Hepatocyte (in vitro differentiated cells): ENCODE data around the gene ASTN2. TPM values are rescaled to one million over a fixed set of nuclear protein-coding genes. Genes with fewer than 3 reads are reported as not detected.

Experiments used
- DNase-seq: peaks from one replicate; pipeline ENCODE4 v3.0.0-alpha.2; 2016; ENCODE audit warnings: low spot score
- H2AFZ ChIP-seq: fragments of 200-600 bp; sonication (generic); 2 replicates; pipeline ENCODE4 v1.6.0; 2016; ENCODE audit warnings: antibody characterized with exemption, mild to moderate bottlenecking
- H3K27ac ChIP-seq: fragments of 200-600 bp; sonication (generic); 2 replicates; pipeline ENCODE4 v1.5.1; 2016; ENCODE audit warnings: mild to moderate bottlenecking
- H3K27me3 ChIP-seq: fragments of 200-600 bp; sonication (generic); 2 replicates; pipeline ENCODE4 v1.6.1; 2016
- H3K36me3 ChIP-seq: fragments of 200-600 bp; sonication (generic); replicated peaks from 2 replicates; pipeline ENCODE4 v1.5.1; 2016; ENCODE audit warnings: low read depth; ENCODE audit not compliant: insufficient read depth
- H3K4me1 ChIP-seq: fragments of 200-600 bp; sonication (generic); 2 replicates; pipeline ENCODE4 v1.5.1; 2016; ENCODE audit warnings: mild to moderate bottlenecking, moderate library complexity; ENCODE audit not compliant: insufficient read depth
- H3K4me2 ChIP-seq: fragments of 200-600 bp; sonication (generic); 2 replicates; pipeline ENCODE4 v1.6.0; 2016
- H3K4me3 ChIP-seq: fragments of 200-600 bp; sonication (generic); 2 replicates; pipeline ENCODE4 v1.5.1; 2016; ENCODE audit warnings: mild to moderate bottlenecking
- H3K79me2 ChIP-seq: fragments of 200-600 bp; sonication (generic); 2 replicates; pipeline ENCODE4 v1.6.0; 2017; ENCODE audit warnings: mild to moderate bottlenecking
- H3K9me2 ChIP-seq: fragments of 200-600 bp; sonication (generic); replicated peaks from 2 replicates; pipeline ENCODE4 v1.6.0; 2017; ENCODE audit warnings: mild to moderate bottlenecking; ENCODE audit not compliant: insufficient read depth
- H3K9me3 ChIP-seq: fragments of 200-600 bp; sonication (generic); 2 replicates; pipeline ENCODE4 v1.5.1; 2016; ENCODE audit warnings: low read depth, mild to moderate bottlenecking
- H4K20me1 ChIP-seq: fragments of 200-600 bp; sonication (generic); 2 replicates; pipeline ENCODE4 v1.6.0; 2016; ENCODE audit warnings: mild to moderate bottlenecking; ENCODE audit not compliant: insufficient read depth, poor library complexity, severe bottlenecking
- CTCF ChIP-seq: fragments of 200-600 bp; sonication (generic); IDR thresholded peaks from 2 replicates; pipeline ENCODE4 v1.5.1; 2016; ENCODE audit warnings: antibody characterized with exemption, mild to moderate bottlenecking; ENCODE audit not compliant: poor library complexity
- EZH2 ChIP-seq: fragments of 200-600 bp; sonication (generic); IDR thresholded peaks from 2 replicates; pipeline ENCODE4 v1.6.1; 2016; ENCODE audit warnings: antibody characterized with exemption, mild to moderate bottlenecking, borderline replicate concordance
- EZH2phosphoT487 ChIP-seq: fragments of 200-600 bp; sonication (generic); IDR thresholded peaks from one replicate; pipeline ENCODE4 v1.6.1; 2018; ENCODE audit warnings: antibody characterized with exemption, mild to moderate bottlenecking, low read depth, moderate library complexity; ENCODE audit not compliant: unreplicated experiment, severe bottlenecking
- WGBS: methylation state at CpG from one replicate; pipeline ENCODE4 v1.1.6; 2016; ENCODE audit warnings: low lambda C conversion rate; ENCODE audit errors: missing lambda C conversion rate; 5-methylcytosine and 5-hydroxymethylcytosine counted together
- polyA plus RNA-seq: library from polyadenylated mRNA; unstranded; fragments of >200 nt; fragmentation: Nextera tagmentation; extraction: Ambion mirVana; gene quantifications from 2 replicates; pipeline ENCODE4 v1.2.1, GENCODE V29; 2016
- total RNA-seq: library from RNA; depleted of rRNA; stranded (reverse); fragments of >200 nt; gene quantifications from 2 replicates; pipeline ENCODE4 v1.2.3, GENCODE V29; 2014

Gene ASTN2
- total and polyA plus RNA-seq, 2 experiments from 2014 or later, result 6.4 to 8.4 TPM

- Histone ChIP-seq H3K4me3 (no peak overlapping the region), H3K79me2 (no peaks in the 10 kb centered on the region), H3K27me3 (peaks cover 76% of the 10 kb centered on the region), H4K20me1 (no peaks in the 10 kb centered on the region), H3K4me1 (no peaks in the 10 kb centered on the region), H3K9me2 (no peaks in the 10 kb centered on the region), H3K36me3 (no peaks in the 10 kb centered on the region), H3K9me3 (no peaks in the 10 kb centered on the region), H3K4me2 (no peak overlapping the region), H3K27ac (no peak overlapping the region), H2AFZ (no peak overlapping the region)
- WGBS, result 23% methylated on average over 2 of the region's 2 CpGs
- TF ChIP-seq EZH2, result no peak
- DNase-seq, result no peak
These were observed 7.3 kb downstream of the ASTN2 start for GRCh38 chr9:117407436-117408022.

GRCh38 chr9:117405950-117406705 lies 8.7 kb downstream of the ASTN2 start:
- Histone ChIP-seq H3K9me3 (no peaks in the 10 kb centered on the region), H4K20me1 (no peaks in the 10 kb centered on the region), H3K4me2 (no peak overlapping the region), H3K27me3 (peaks cover 63% of the 10 kb centered on the region), H3K9me2 (no peaks in the 10 kb centered on the region), H3K36me3 (no peaks in the 10 kb centered on the region), H3K4me1 (no peaks in the 10 kb centered on the region), H3K27ac (no peak overlapping the region), H3K79me2 (no peaks in the 10 kb centered on the region), H2AFZ (no peak overlapping the region), H3K4me3 (no peak overlapping the region)
- TF ChIP-seq CTCF (no peak), EZH2 (no peak), EZH2phosphoT487 (no peak)
- 50% methylated on average over 7 of the region's 7 CpGs for WGBS
- DNase-seq, result no peak

- no peak for DNase-seq
- Histone ChIP-seq H3K4me3 (no peak overlapping the region), H3K36me3 (no peaks in the 10 kb centered on the region), H4K20me1 (no peaks in the 10 kb centered on the region), H3K9me3 (no peaks in the 10 kb centered on the region), H2AFZ (no peak overlapping the region), H3K27me3 (peaks cover 42% of the 10 kb centered on the region), H3K79me2 (no peaks in the 10 kb centered on the region), H3K4me1 (no peaks in the 10 kb centered on the region), H3K4me2 (no peak overlapping the region), H3K27ac (no peak overlapping the region), H3K9me2 (no peaks in the 10 kb centered on the region)
- 84% methylated on average over 2 of the region's 2 CpGs for WGBS
- no peak for TF ChIP-seq EZH2phosphoT487
- no peak for TF ChIP-seq EZH2
- no peak for TF ChIP-seq CTCF
These were observed 11.0 kb downstream of the ASTN2 start for GRCh38 chr9:117403848-117404247.

- DNase-seq, result no peak
- H2AFZ ChIP-seq, result no peak overlapping the region
- H3K79me2 ChIP-seq, result no peaks in the 10 kb centered on the region
- H3K9me2 ChIP-seq, result no peaks in the 10 kb centered on the region
- no peaks in the 10 kb centered on the region for H3K4me1 ChIP-seq
- H3K4me3 ChIP-seq, result no peak overlapping the region
- no peak overlapping the region for H3K4me2 ChIP-seq
- H4K20me1 ChIP-seq, result no peaks in the 10 kb centered on the region
- no peaks in the 10 kb centered on the region for H3K36me3 ChIP-seq
- H3K27ac ChIP-seq, result no peak overlapping the region
- no peaks in the 10 kb centered on the region for H3K9me3 ChIP-seq
- WGBS, result 50% methylated on average over 4 of the region's 6 CpGs
- peaks cover 37% of the 10 kb centered on the region for H3K27me3 ChIP-seq
- TF ChIP-seq EZH2 (no peak), EZH2phosphoT487 (no peak), CTCF (no peak)
These were observed 11.4 kb downstream of the ASTN2 start for GRCh38 chr9:117403403-117403811.
